Vagina (tissue), 2 donors: Measurements from ENCODE around the gene GSK3A.

Experiments used
- POLR2A ChIP-seq, 2 donors: fragments of 450-650 bp; IDR thresholded peaks; one replicate each; pipeline ENCODE4 v1.6.1; 2017; ENCODE audit warnings: antibody characterized with exemption in 2 of 2, mild to moderate bottlenecking in 2 of 2, moderate library complexity in 2 of 2
- POLR2AphosphoS5 ChIP-seq, 2 donors: sonication (generic); formaldehyde crosslinking; IDR thresholded peaks; one replicate each; pipeline ENCODE4 v1.9.0; 2017; ENCODE audit warnings: antibody characterized with exemption in 2 of 2, mild to moderate bottlenecking in 2 of 2, low read depth in 1 of 2; ENCODE audit not compliant: insufficient read depth in 1 of 2
- TF ChIP-seq, protein P1 (sequence below), 3 experiments: fragments of 450-650 bp in 2 of 3; fragments of 200-600 bp in 1 of 3; sonication (generic) in 1 of 3; IDR thresholded peaks; one replicate each; pipeline ENCODE4 v1.5.1; 2017 to 2019; ENCODE audit warnings: antibody characterized with exemption in 3 of 3, mild to moderate bottlenecking in 2 of 3, moderate library complexity in 2 of 3

DNA sequence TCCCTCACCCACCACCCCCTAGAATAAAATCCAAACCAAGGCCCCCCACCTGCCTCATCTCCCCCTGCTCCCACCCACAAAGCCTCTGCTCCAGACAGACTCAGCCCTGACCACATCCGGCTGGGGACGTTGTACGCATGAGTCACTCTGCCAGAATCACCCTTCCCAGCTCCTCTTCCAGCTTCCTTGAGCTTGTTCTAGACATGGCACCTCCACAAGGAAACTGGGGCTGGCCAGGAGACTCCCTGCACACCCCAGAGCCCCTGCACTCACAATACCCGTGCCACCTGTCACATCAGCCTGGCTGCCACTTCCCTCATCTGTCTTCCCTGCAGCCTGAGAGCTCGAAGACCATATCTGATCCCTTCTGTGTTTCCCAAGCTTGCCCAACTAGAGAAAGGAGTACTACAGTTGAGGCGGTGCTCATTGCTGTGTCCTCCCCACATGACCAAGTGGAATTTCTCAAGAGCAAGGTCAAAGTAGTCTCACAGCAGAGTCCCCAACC is 34.6 kb downstream of the GSK3A start:
- TF ChIP-seq POLR2A (IDR thresholded peaks at IDR 0.05) (no peak), POLR2AphosphoS5 (IDR thresholded peaks at IDR 0.05; ENCODE audit: insufficient read depth in 1 of 2, low read depth in 1 of 2) (no peak)
- TF ChIP-seq, protein P1, sequence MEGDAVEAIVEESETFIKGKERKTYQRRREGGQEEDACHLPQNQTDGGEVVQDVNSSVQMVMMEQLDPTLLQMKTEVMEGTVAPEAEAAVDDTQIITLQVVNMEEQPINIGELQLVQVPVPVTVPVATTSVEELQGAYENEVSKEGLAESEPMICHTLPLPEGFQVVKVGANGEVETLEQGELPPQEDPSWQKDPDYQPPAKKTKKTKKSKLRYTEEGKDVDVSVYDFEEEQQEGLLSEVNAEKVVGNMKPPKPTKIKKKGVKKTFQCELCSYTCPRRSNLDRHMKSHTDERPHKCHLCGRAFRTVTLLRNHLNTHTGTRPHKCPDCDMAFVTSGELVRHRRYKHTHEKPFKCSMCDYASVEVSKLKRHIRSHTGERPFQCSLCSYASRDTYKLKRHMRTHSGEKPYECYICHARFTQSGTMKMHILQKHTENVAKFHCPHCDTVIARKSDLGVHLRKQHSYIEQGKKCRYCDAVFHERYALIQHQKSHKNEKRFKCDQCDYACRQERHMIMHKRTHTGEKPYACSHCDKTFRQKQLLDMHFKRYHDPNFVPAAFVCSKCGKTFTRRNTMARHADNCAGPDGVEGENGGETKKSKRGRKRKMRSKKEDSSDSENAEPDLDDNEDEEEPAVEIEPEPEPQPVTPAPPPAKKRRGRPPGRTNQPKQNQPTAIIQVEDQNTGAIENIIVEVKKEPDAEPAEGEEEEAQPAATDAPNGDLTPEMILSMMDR (IDR thresholded peaks at IDR 0.05): no peak
